AG10803 (cell line): ENCODE results near the gene NTSR1.

Source experiments
- DNase-seq: peaks from one replicate; pipeline ENCODE4 v3.0.0; 2010; ENCODE audit warnings: low read depth
- H3K4me3 ChIP-seq: 2 replicates; pipeline ENCODE4 v1.5.1; 2011; ENCODE audit warnings: mild to moderate bottlenecking, low read length, control low read depth
- TF ChIP-seq, protein P1 (sequence below): conservative IDR thresholded peaks from 2 replicates; pipeline ENCODE4 v1.5.1; 2011; ENCODE audit warnings: mild to moderate bottlenecking, low read length, control low read depth, inconsistent platforms

NTSR1 gene

DNA sequence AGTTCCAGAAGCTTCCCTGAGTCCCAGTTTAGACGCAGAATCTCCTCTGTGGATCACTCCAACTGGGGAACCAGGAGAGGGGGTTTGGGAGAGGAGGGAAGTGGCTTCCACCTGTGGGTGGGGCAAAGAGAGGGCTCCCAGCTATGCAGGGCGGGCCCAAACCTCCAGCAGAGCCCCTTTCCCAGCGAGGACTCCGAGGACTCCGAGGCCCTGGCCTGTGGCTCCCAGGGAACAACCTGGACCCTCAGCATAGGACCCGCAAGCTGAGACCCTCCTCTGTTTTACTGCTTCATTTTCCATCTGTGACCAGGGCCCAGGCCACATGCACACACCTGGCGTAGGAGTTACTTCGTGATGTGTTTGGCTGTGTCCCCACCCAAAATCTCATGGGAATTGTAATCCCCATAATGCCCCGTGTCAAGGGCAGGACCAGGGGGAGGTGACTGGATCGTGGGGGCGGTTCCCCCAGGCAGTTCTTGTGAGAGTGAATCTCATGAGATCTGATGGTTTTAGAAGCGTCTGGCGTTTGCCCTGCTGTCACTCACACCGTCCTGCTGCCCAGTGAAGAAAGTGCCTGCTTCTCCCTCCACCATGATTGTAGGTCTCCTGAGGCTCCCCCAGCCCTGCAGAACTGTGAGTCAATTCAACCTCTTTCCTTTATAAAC is 27.9 kb downstream of the NTSR1 start:
- TF ChIP-seq, protein P1, sequence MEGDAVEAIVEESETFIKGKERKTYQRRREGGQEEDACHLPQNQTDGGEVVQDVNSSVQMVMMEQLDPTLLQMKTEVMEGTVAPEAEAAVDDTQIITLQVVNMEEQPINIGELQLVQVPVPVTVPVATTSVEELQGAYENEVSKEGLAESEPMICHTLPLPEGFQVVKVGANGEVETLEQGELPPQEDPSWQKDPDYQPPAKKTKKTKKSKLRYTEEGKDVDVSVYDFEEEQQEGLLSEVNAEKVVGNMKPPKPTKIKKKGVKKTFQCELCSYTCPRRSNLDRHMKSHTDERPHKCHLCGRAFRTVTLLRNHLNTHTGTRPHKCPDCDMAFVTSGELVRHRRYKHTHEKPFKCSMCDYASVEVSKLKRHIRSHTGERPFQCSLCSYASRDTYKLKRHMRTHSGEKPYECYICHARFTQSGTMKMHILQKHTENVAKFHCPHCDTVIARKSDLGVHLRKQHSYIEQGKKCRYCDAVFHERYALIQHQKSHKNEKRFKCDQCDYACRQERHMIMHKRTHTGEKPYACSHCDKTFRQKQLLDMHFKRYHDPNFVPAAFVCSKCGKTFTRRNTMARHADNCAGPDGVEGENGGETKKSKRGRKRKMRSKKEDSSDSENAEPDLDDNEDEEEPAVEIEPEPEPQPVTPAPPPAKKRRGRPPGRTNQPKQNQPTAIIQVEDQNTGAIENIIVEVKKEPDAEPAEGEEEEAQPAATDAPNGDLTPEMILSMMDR = no peak
- no peak for DNase-seq
- no peak overlapping the region for H3K4me3 ChIP-seq

DNA sequence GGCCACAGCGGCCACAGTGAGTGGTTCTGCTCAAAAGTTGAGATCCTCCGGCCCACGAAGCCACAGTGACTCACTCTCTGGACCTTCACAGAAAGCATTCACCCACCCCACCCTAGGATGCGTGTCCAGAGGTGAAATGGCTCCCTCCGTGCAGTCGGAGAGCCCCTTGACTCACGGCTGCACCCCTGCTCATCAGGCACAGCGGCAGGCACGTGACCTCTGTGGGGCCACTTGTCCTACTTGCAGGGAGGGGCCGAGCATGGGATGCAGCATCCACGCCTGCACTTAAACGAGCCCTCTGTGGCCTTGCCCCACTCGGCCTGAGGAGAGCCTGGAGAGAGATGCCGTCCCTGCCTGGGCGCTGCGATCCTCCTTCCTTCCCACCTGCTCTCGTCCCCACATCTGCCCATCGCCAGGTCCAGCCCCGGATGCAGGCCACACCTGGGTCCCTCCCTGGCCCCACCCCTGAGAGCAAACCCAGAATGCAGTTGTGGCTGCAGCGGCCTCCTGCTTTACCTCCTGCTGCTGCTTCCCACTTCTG is 28.7 kb downstream of the NTSR1 start:
- no peak for DNase-seq
- TF ChIP-seq, protein P1 = no peak
- no peak overlapping the region for H3K4me3 ChIP-seq

DNA sequence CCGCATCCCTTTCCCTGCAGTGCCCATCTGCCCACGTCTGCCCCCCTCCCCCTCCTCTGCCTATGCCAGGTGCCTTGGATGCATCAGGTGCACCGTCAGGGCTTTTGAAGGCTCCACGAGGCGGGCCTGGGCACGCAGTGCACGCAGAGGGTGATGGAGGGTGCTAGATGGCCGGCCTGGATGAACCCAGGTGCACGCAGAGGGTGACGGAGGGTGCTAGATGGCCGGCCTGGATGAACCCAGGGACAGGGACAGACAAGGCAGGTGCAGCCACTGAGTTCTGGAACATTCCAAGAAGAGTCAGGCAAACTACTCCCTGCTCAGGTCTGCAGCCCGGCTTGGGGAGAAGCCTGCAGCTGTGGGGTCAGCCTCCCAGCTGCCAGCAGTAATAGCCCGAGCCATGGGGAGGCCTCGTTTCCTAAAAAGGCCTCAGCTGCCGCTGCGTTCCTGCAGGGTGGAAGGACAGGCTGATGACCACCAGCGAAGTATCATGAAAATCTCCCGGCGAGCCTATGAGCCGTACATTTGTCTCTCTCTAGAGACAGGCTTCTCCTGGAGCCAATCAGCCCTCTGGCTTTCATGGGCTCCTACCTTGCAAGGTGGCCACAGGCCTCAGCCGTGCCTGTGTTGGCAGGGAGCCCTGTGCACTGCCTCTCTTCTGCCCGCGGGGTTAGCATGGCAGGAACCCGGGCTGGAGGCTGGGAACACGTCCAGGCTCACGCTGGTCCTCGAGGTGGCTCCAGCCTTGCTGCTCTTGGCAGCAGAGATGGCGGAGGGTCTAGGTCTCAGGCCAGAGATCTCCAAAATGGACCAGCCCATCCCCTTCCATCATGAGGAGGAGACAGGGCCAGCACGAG is 29.6 kb downstream of the NTSR1 start:
- H3K4me3 ChIP-seq = no peak overlapping the region
- TF ChIP-seq, protein P1 = no peak
- no peak for DNase-seq

DNA sequence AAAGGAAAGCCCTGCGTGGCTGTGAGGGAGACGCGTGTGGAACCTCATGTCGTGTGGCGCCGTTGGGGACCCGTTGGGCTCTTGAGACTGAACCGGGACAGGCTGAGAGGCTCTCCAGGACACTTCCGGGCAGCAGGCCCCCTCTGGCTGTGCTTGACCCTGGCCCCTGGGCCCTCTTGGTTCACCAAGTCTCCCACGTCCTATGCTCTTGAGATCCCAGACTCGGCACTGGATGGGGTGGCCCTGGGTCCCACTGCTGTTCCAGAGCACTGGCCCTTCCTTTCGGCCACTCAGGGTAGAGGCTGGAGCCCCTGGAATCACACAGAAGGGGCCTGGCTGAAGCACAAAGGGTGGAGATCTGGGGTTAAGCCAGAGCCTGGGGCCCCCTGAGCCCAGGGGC is 30.4 kb downstream of the NTSR1 start:
- no peak overlapping the region for H3K4me3 ChIP-seq
- DNase-seq = no peak
- TF ChIP-seq, protein P1 = no peak

DNA sequence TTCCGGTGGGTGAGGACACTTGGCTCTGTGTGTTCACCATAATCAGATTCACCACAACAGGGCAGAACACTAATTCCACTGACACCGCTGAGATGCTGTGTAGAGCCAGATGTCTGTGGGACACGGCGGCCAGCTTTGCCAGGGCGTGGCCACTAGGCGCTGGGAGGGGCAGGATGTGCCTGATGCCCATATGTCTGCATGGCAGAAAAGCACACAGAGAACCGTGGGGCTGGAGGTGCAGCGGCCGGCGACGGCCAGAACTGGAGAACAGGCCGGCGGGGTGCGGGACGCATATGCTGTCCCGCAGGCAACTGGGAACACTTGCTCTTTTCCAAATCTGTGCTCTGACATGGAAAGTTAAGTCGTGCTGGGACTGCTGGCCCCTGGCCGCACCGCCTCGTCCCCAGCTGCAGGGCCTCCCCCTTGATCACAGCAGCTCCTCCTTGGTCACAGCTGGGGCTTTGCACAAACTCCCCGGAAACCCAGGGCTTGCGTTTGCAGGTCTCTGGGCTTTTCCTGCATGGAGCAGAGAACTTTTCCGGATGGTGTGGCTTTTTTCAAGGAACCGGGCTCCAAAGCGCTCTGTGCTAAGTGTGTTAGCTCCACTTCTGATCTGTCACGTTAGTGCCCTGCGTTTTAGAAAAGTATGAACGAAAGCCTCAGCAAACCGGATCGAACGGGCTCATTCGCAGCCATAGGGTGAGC is 31.1 kb downstream of the NTSR1 start:
- H3K4me3 ChIP-seq = peak overlapping the region; percentile 35
- peak; percentile 47 for DNase-seq
- TF ChIP-seq, protein P1 = 0 out of 2 replicates have a peak, but pooled peaks have one; percentile 2

DNA sequence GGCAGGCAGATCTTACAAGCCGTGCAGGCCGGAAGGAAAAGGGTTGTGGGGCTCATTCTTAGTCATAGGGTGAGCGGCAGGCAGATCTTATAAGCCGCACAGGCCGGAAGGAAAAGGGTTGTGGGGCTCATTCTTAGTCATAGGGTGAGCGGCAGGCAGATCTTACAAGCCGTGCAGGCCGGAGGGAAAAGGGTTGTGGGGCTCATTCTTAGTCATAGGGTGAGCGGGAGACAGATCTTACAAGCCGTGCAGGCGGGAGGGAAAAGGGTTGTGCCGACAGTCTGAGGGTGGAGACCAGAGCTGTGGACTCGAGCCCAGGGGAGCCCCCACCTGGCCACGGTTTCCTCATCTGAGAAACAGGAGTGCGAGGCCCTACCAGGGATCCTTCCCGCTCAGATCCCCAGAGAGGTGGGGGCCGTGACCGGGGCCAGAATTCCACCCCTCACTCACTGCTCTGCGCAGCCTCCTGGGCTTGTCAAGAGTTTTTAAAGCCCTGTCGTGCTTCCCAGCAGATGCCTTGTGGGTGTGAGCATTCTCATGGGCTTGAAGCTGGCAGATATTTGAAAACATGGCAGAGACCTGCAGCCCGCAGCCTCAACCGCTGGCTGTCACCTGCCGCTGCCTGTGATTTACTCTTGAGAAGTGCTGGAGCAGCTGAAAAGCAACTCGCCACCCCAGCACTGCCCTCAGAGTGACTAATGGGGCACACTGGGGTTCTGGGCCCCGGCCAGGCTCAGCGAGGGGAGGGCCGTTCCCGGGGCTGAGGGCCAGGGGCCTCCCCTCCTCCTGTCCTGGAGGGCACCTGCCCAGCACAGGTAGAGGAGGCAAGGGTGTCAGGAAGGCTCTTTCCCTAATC is 31.9 kb downstream of the NTSR1 start:
- TF ChIP-seq, protein P1 = no peak
- H3K4me3 ChIP-seq = peak overlapping the region; percentile 35
- DNase-seq = peak; percentile 72
